CD4-positive, alpha-beta T cell treated with Interleukin-4 for 1 hour (primary cell): Measurements from ENCODE around the gene KRTAP4-3.
"Not testable (repeated sequence)": the region's sequence is repeated elsewhere in the genome, so short reads cannot be mapped to it uniquely, and the experiment has no call there.

ENCODE experiments used
- DNase-seq, 2 donors: peaks; one replicate each; pipeline ENCODE4 v3.0.0-alpha.2; 2020 to 2022

The KRTAP4-3 gene

GRCh38 chr17:41168121-41168520 lies at the start of gene KRTAP4-3:
Gene KRTAP4-3 (minus strand): TSS chr17:41168221. CDS start chr17:41168172, 49 bp downstream.
- no peak for DNase-seq

- DNase-seq: no peak
Measured at GRCh38 chr17:41215681-41216080, 47.7 kb upstream of the KRTAP4-3 start.

- DNase-seq: no peak
Measured at GRCh38 chr17:41212524-41213169, 44.6 kb upstream of the KRTAP4-3 start.

- DNase-seq: no peak
Measured at GRCh38 chr17:41211845-41212466, 43.9 kb upstream of the KRTAP4-3 start.

GRCh38 chr17:41199421-41200078 lies 31.5 kb upstream of the KRTAP4-3 start:
- no peak for DNase-seq

- DNase-seq: no peak
Measured at GRCh38 chr17:41196068-41196467, 28.0 kb upstream of the KRTAP4-3 start.

- DNase-seq: no peak
Measured at GRCh38 chr17:41190328-41190727, 22.3 kb upstream of the KRTAP4-3 start.

GRCh38 chr17:41189837-41190318 lies 21.9 kb upstream of the KRTAP4-3 start, which contains the start of gene KRTAP9-1:
Gene KRTAP9-1 (plus strand): TSS chr17:41189887. CDS start chr17:41189887, 0 bp downstream.
- DNase-seq: not testable (repeated sequence)

- DNase-seq: no peak
Measured at GRCh38 chr17:41186872-41187271, 18.9 kb upstream of the KRTAP4-3 start.

GRCh38 chr17:41185001-41185400 lies 17.0 kb upstream of the KRTAP4-3 start:
- DNase-seq: no peak

GRCh38 chr17:41184480-41184961 lies 16.5 kb upstream of the KRTAP4-3 start, which contains the start of gene KRTAP4-1:
Gene KRTAP4-1 (minus strand): TSS chr17:41184911. CDS start chr17:41184854, 57 bp downstream.
- no peak for DNase-seq

GRCh38 chr17:41178843-41179616 lies 11.0 kb upstream of the KRTAP4-3 start:
- DNase-seq: no peak

GRCh38 chr17:41178341-41178740 lies 10.3 kb upstream of the KRTAP4-3 start:
- no peak for DNase-seq

- DNase-seq: no peak
Measured at GRCh38 chr17:41177727-41178271, 9.8 kb upstream of the KRTAP4-3 start, which contains the start of gene KRTAP4-2. Gene KRTAP4-2 (minus strand): TSS chr17:41178221. CDS start chr17:41178164, 57 bp downstream.

- no peak for DNase-seq
Measured at GRCh38 chr17:41176744-41177387, 8.8 kb upstream of the KRTAP4-3 start.

- no peak for DNase-seq
Measured at GRCh38 chr17:41171886-41172285, 3.9 kb upstream of the KRTAP4-3 start.

GRCh38 chr17:41167561-41167960 lies 460 bp downstream of the KRTAP4-3 start:
- DNase-seq: no peak

GRCh38 chr17:41163828-41164227 lies 4.2 kb downstream of the KRTAP4-3 start:
- DNase-seq: no peak

- no peak for DNase-seq
Measured at GRCh38 chr17:41160648-41161047, 7.4 kb downstream of the KRTAP4-3 start, which contains the start of gene KRTAP4-4. Gene KRTAP4-4 (minus strand): TSS chr17:41160748. CDS start chr17:41160691, 57 bp downstream.

- not testable (repeated sequence) for DNase-seq
Measured at GRCh38 chr17:41160190-41160589, 7.8 kb downstream of the KRTAP4-3 start.

- no peak for DNase-seq
Measured at GRCh38 chr17:41153856-41154255, 14.2 kb downstream of the KRTAP4-3 start.

GRCh38 chr17:41151525-41151924 lies 16.5 kb downstream of the KRTAP4-3 start:
- no peak for DNase-seq
